Endothelial cell of umbilical vein (primary cell): ENCODE data around the gene ACIN1. TPM values are rescaled to one million over a fixed set of nuclear protein-coding genes. Genes with fewer than 3 reads are reported as not detected.

Experiments used
- BruUV-seq: library from RNA; stranded (reverse); fragments of 400-500 nt; replicated peaks from 2 replicates; lab custom pipeline; 2021; lab: Mats Ljungman, UMichigan
- CTCF ChIA-PET: fragments of 300-600, 350-600 bp; sonication (Branson Sonifier 250); formaldehyde crosslinking; loops from one replicate; lab custom pipeline; 2021; ENCODE audit warnings: antibody characterized with exemption, inconsistent platforms; lab: Charles Lee
- POLR2A ChIA-PET: fragments of 300-600, 350-600 bp; sonication (Branson Sonifier 250); formaldehyde crosslinking; loops from one replicate; lab custom pipeline; 2021; ENCODE audit warnings: antibody characterized with exemption, inconsistent platforms; lab: Charles Lee
- DNase-seq: peaks from one replicate; pipeline ENCODE4 v3.0.0-alpha.2; 2011; ENCODE audit warnings: low read depth, low spot score
- FAIRE-seq: peaks from 2 replicates; lab custom pipeline; 2011; peaks lifted over from hg19 to GRCh38; lab: Jason Lieb, UNC
- H2AFZ ChIP-seq: 2 replicates; pipeline ENCODE4 v1.6.0; 2012; ENCODE audit warnings: low read depth, low read length, control low read depth, inconsistent platforms
- H3K27ac ChIP-seq: 2 replicates; pipeline ENCODE4 v1.5.1; 2011; ENCODE audit warnings: low read depth, mild to moderate bottlenecking, control low read depth, low read length, moderate library complexity; ENCODE audit not compliant: insufficient read depth
- H3K27me3 ChIP-seq, 2 experiments: 2 replicates each; pipeline versions ENCODE4 v1.6.0 to v1.6.1; 2011; ENCODE audit warnings: low read length in 2 of 2, mixed read lengths in 1 of 2; ENCODE audit not compliant: control insufficient read depth in 2 of 2, insufficient read depth in 2 of 2
- H3K36me3 ChIP-seq, 2 experiments: 2 replicates in 1 of 2; 3 replicates in 1 of 2; pipeline ENCODE4 v1.5.1; 2011; ENCODE audit warnings: low read length in 2 of 2, mild to moderate bottlenecking in 1 of 2, moderate library complexity in 1 of 2; ENCODE audit not compliant: control insufficient read depth in 2 of 2, insufficient read depth in 2 of 2; ENCODE audit errors: extremely low read depth in 1 of 2
- H3K4me1 ChIP-seq: 3 replicates; pipeline ENCODE4 v1.5.1; 2011; ENCODE audit warnings: mild to moderate bottlenecking, low read length; ENCODE audit not compliant: control insufficient read depth, insufficient read depth; ENCODE audit errors: extremely low read depth
- H3K4me2 ChIP-seq: 2 replicates; pipeline ENCODE4 v1.6.1; 2011; ENCODE audit warnings: low read length, control low read depth, mixed read lengths; ENCODE audit not compliant: insufficient read depth
- H3K4me3 ChIP-seq, 3 experiments: fragments of 200-600 bp in 1 of 3; sonication (generic), shearing (Covaris generic) in 1 of 3; replicated peaks in 1 of 3; 2 replicates each; pipeline ENCODE4 v1.5.1; 2011 to 2016; ENCODE audit warnings: control low read depth in 3 of 3, low read length in 3 of 3, mild to moderate bottlenecking in 2 of 3, inconsistent platforms in 1 of 3, low read depth in 1 of 3, moderate library complexity in 1 of 3; ENCODE audit not compliant: insufficient read depth in 1 of 3
- H3K79me2 ChIP-seq: 2 replicates; pipeline ENCODE4 v1.6.0; 2012; ENCODE audit warnings: low read length, inconsistent platforms; ENCODE audit not compliant: control insufficient read depth, insufficient read depth
- H3K9ac ChIP-seq: replicated peaks from 2 replicates; pipeline ENCODE3; 2011; ENCODE audit warnings: low read length, control low read depth; ENCODE audit not compliant: insufficient read depth; ENCODE audit errors: extremely low read depth
- H3K9me1 ChIP-seq: replicated peaks from 3 replicates; pipeline ENCODE4 v1.6.0; 2011; ENCODE audit warnings: mild to moderate bottlenecking, low read length; ENCODE audit not compliant: control insufficient read depth, insufficient read depth; ENCODE audit errors: extremely low read depth
- H3K9me3 ChIP-seq: replicated peaks from 2 replicates; pipeline ENCODE4 v1.5.1; 2012; ENCODE audit warnings: low read length, inconsistent platforms; ENCODE audit not compliant: control insufficient read depth, insufficient read depth
- H4K20me1 ChIP-seq: replicated peaks from 2 replicates; pipeline ENCODE3; 2011; ENCODE audit warnings: mild to moderate bottlenecking, low read length; ENCODE audit not compliant: control insufficient read depth, insufficient read depth; ENCODE audit errors: extremely low read depth
- CTCF ChIP-seq, 2 donors: IDR thresholded peaks; 1 replicate in 1 of 2; 2 replicates in 1 of 2; pipeline ENCODE4 v1.5.1; 2011; ENCODE audit warnings: low read length in 2 of 2, mild to moderate bottlenecking in 2 of 2, moderate library complexity in 2 of 2, control low read depth in 1 of 2, inconsistent platforms in 1 of 2, low read depth in 1 of 2; ENCODE audit not compliant: insufficient read depth in 1 of 2; ENCODE audit errors: extremely low read depth in 1 of 2
- EZH2 ChIP-seq: IDR thresholded peaks from 2 replicates; pipeline ENCODE4 v1.6.1; 2012; ENCODE audit warnings: borderline replicate concordance, low read depth, mild to moderate bottlenecking, moderate library complexity, low read length, inconsistent platforms; ENCODE audit not compliant: severe bottlenecking
- FOS ChIP-seq: IDR thresholded peaks from 2 replicates; pipeline ENCODE4 v1.6.1; 2011; ENCODE audit warnings: mild to moderate bottlenecking, low read length, moderate library complexity, borderline replicate concordance; ENCODE audit not compliant: insufficient read depth
- GATA2 ChIP-seq: IDR thresholded peaks from 2 replicates; pipeline ENCODE4 v1.7.0; 2011; ENCODE audit warnings: low read depth, mild to moderate bottlenecking, moderate library complexity, mixed read lengths, low read length; ENCODE audit not compliant: insufficient read length, insufficient read depth
- JUN ChIP-seq: IDR thresholded peaks from 2 replicates; pipeline ENCODE4 v1.6.1; 2011; ENCODE audit warnings: borderline replicate concordance, low read depth; ENCODE audit not compliant: insufficient read length, insufficient read depth
- MAX ChIP-seq: IDR thresholded peaks from 2 replicates; pipeline ENCODE4 v1.6.1; 2011; ENCODE audit not compliant: insufficient read depth, insufficient read length
- MYC ChIP-seq: IDR thresholded peaks from one replicate; pipeline ENCODE4 v1.6.1; 2011; ENCODE audit warnings: mild to moderate bottlenecking, low read depth, low read length
- POLR2A ChIP-seq: IDR thresholded peaks from 2 replicates; pipeline ENCODE4 v1.6.1; 2012; ENCODE audit warnings: low read depth, mild to moderate bottlenecking, control low read depth, low read length
- POLR2AphosphoS5 ChIP-seq: IDR thresholded peaks from 2 replicates; pipeline ENCODE4 v1.6.1; 2012; ENCODE audit warnings: low read depth, mild to moderate bottlenecking, control low read depth, low read length, moderate library complexity; ENCODE audit not compliant: insufficient read depth
- dilution Hi-C: fragments of 300-500 bp; cut with MboI; formaldehyde crosslinking; loops from one replicate; pipeline ENCODE4 v1.15.0; 2019; ENCODE audit warnings: low sequenced_read_pairs; ENCODE audit not compliant: extremely low pct_ligation_motif_present
- intact Hi-C: fragments of 100-400 bp; cut with micrococcal nuclease; formaldehyde crosslinking; loops from one replicate; pipeline ENCODE4 v1.10.0; 2022
- polyA plus RNA-seq, 4 experiments: library from polyadenylated mRNA; depleted of rRNA in 3 of 4; stranded (reverse) in 3 of 4; unstranded in 1 of 4; fragments of >200 nt; gene quantifications; 2 replicates each; pipeline versions ENCODE4 v1.2.1 to v1.2.3, GENCODE V29; 2011 to 2012; ENCODE audit warnings: missing spikeins in 1 of 4
- total RNA-seq: library from RNA; stranded (reverse); gene quantifications from 2 replicates; pipeline ENCODE4 v1.2.3, GENCODE V29; 2021

The ACIN1 gene
- total and polyA plus RNA-seq, 2 donors (not counting 3 experiments of a cell fraction or from before 2014, with no cell fraction given) = 146 to 240 TPM

- TF ChIP-seq POLR2AphosphoS5 = no peak
- no peak for TF ChIP-seq MAX
- TF ChIP-seq CTCF (IDR thresholded peaks at IDR 0.05; ENCODE audit: extremely low read depth in 1 of 2, insufficient read depth in 1 of 2, low read depth in 1 of 2, low read length in 2 of 2) = no peak
- TF ChIP-seq POLR2A = no peak
- TF ChIP-seq FOS = no peak
- TF ChIP-seq GATA2 = no peak
- no peak for TF ChIP-seq JUN
- no peak for TF ChIP-seq MYC
- TF ChIP-seq EZH2 = no peak
- no peak overlapping the region for H3K27ac ChIP-seq
- no TSS peak for BruUV-seq
- intact Hi-C loops (no loop called here), dilution Hi-C loops (no loop called here)
- H3K4me3 ChIP-seq = no peak overlapping the region
- H3K36me3 ChIP-seq = peaks cover 8 to 12% of the 10 kb centered on the region in 2 experiments
- peaks cover 10% of the 10 kb centered on the region for H3K79me2 ChIP-seq
- no peak overlapping the region for H2AFZ ChIP-seq
- no peak overlapping the region for H3K4me2 ChIP-seq
- ChIA-PET CTCF (interaction anchor here (1.2 to 5.0 kb wide), 4 partner anchors 30 to 44 kb away, joined by 3 to 32 read pairs (median 9); partner anchors contain the start of gene CDH24), POLR2A (no interaction called here)
- no peaks in the 10 kb centered on the region for H4K20me1 ChIP-seq
- no peaks in the 10 kb centered on the region for H3K9me1 ChIP-seq
- H3K9me3 ChIP-seq = no peaks in the 10 kb centered on the region
- no peaks in the 10 kb centered on the region for H3K27me3 ChIP-seq
- H3K9ac ChIP-seq = no peak overlapping the region
- FAIRE-seq (no peak), DNase-seq (no peak)
- peaks cover 4% of the 10 kb centered on the region for H3K4me1 ChIP-seq
These were observed 69.7 kb downstream of the ACIN1 start for GRCh38 chr14:23025151-23025814.
